ENCODE measurements around the gene SNX8.
A peak's percentile ranks its signal among the peaks of the same experiment; 100 is the strongest.
"Not testable (repeated sequence)": the region's sequence is repeated elsewhere in the genome, so short reads cannot be mapped to it uniquely, and the experiment has no call there.

SNX8 gene

GRCh38 chr7:2354186-2354938 lies 40.1 kb upstream of the SNX8 start, which contains the start of gene EIF3B:
TSS of gene EIF3B (plus strand) at chr7:2354827. CDS start at chr7:2354922, 95 bp downstream.
- Histone ChIP-seq H3K9me3 (ENCODE audit: control insufficient read depth, insufficient read depth, low read length) (no peaks in the 10 kb centered on the region), H3K27me3 (ENCODE audit: control insufficient read depth, insufficient read depth, low read length) (no peaks in the 10 kb centered on the region), H3K27ac (ENCODE audit: low read length) (no peak within 1 kb of the TSS), H3K4me1 (ENCODE audit: control insufficient read depth, insufficient read depth, low read length) (no peaks in the 10 kb centered on the region; the same call in 1 of the 2 replicates), H3K4me3 (ENCODE audit: low read length) (peak within 1 kb of the TSS; percentile 83), H3K36me3 (ENCODE audit: control insufficient read depth, insufficient read depth, low read length) (peaks cover 4% of the 10 kb centered on the region)
- WGBS (ENCODE audit: insufficient coverage, insufficient read length), result no CpG with 5 or more reads among the region's 55 CpGs
- peak; percentile 52 for DNase-seq (ENCODE audit: low read depth, low spot score)

GRCh38 chr7:2353936-2354185 lies 39.6 kb upstream of the SNX8 start:
- Histone ChIP-seq H3K36me3 (ENCODE audit: control insufficient read depth, insufficient read depth, low read length) (peaks cover 4% of the 10 kb centered on the region), H3K27me3 (ENCODE audit: control insufficient read depth, insufficient read depth, low read length) (no peaks in the 10 kb centered on the region), H3K4me3 (ENCODE audit: low read length) (peak overlapping the region; percentile 83; the same call in 1 of the 2 replicates), H3K27ac (ENCODE audit: low read length) (no peak overlapping the region), H3K4me1 (ENCODE audit: control insufficient read depth, insufficient read depth, low read length) (no peaks in the 10 kb centered on the region; the same call in 1 of the 2 replicates), H3K9me3 (ENCODE audit: control insufficient read depth, insufficient read depth, low read length) (no peaks in the 10 kb centered on the region)
- DNase-seq (ENCODE audit: low read depth, low spot score), result peak; percentile 54
- no CpG with 5 or more reads among the region's 26 CpGs for WGBS (ENCODE audit: insufficient coverage, insufficient read length)

DNA sequence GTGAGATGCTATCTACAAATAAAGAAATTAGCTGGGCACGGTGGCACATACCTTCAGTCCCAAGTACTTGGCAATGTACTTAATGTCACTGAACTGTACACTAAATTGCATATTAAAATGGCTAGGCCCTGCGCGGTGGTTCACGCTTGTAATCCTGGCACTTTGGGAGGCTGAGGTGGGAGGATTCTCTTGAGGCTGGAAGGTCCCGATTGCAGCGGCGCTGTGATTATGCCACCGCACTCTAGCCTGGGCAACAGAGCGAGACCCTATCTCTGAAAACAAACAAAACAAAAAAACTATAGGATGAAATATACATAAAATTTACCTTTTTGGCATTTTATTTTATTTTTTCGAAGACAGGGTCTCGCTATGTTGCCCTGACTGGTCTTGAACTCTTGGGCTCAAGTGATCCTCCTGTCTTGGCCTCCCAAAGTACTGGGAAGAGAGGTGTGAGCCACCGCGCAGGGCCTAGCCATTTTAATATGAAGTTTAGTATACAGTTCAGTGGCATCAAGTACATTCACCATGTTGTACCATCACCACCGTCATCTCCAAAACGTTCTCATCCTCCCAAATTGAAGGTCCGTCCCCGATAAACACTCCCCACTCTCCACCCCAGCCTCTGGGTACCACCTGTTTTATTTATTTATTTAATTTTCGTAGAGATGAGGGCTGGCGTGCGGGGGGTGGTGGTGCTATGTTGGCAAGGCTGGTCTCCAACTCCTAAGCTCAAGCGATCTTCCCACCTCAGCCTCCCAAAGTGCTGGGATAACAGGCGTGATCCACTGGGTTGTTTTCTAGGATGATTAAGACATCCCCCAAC lies 39.1 kb upstream of the SNX8 start:
- Histone ChIP-seq H3K4me3 (ENCODE audit: low read length) (peak overlapping the region; percentile 83; the same call in 1 of the 2 replicates), H3K9me3 (ENCODE audit: control insufficient read depth, insufficient read depth, low read length) (no peaks in the 10 kb centered on the region), H3K27ac (ENCODE audit: low read length) (no peak overlapping the region), H3K27me3 (ENCODE audit: control insufficient read depth, insufficient read depth, low read length) (no peaks in the 10 kb centered on the region), H3K4me1 (ENCODE audit: control insufficient read depth, insufficient read depth, low read length) (no peaks in the 10 kb centered on the region; the same call in 1 of the 2 replicates), H3K36me3 (ENCODE audit: control insufficient read depth, insufficient read depth, low read length) (peaks cover 4% of the 10 kb centered on the region)
- no peak for DNase-seq (ENCODE audit: low read depth, low spot score)
- no CpG with 5 or more reads among the region's 22 CpGs for WGBS (ENCODE audit: insufficient coverage, insufficient read length)

- no peak overlapping the region for H3K27ac ChIP-seq (ENCODE audit: low read length)
- H3K4me1 ChIP-seq (ENCODE audit: control insufficient read depth, insufficient read depth, low read length), result no peaks in the 10 kb centered on the region
- H3K36me3 ChIP-seq (ENCODE audit: control insufficient read depth, insufficient read depth, low read length), result no peaks in the 10 kb centered on the region
- no peaks in the 10 kb centered on the region for H3K27me3 ChIP-seq (ENCODE audit: control insufficient read depth, insufficient read depth, low read length)
- no CpG with 5 or more reads among the region's 12 CpGs for WGBS (ENCODE audit: insufficient coverage, insufficient read length)
- no peak overlapping the region for H3K4me3 ChIP-seq (ENCODE audit: low read length)
- DNase-seq (ENCODE audit: low read depth, low spot score), result no peak
- H3K9me3 ChIP-seq (ENCODE audit: control insufficient read depth, insufficient read depth, low read length), result no peaks in the 10 kb centered on the region
Observed at GRCh38 chr7:2350861-2351260, 36.6 kb upstream of the SNX8 start.

- WGBS (ENCODE audit: insufficient coverage, insufficient read length), result no CpG with 5 or more reads among the region's 9 CpGs
- H3K27ac ChIP-seq (ENCODE audit: low read length), result no peak overlapping the region
Observed at GRCh38 chr7:2350055-2350454, 35.8 kb upstream of the SNX8 start.

GRCh38 chr7:2347351-2348063 lies 33.3 kb upstream of the SNX8 start:
- H3K36me3 ChIP-seq (ENCODE audit: control insufficient read depth, insufficient read depth, low read length); H3K4me3 ChIP-seq (ENCODE audit: low read length); H3K9me3 ChIP-seq (ENCODE audit: control insufficient read depth, insufficient read depth, low read length); H3K4me1 ChIP-seq (ENCODE audit: control insufficient read depth, insufficient read depth, low read length); DNase-seq (ENCODE audit: low read depth, low spot score); H3K27me3 ChIP-seq (ENCODE audit: control insufficient read depth, insufficient read depth, low read length); H3K27ac ChIP-seq (ENCODE audit: low read length): not testable (repeated sequence)
- WGBS (ENCODE audit: insufficient coverage, insufficient read length), result no CpG with 5 or more reads among the region's 15 CpGs

More at GRCh38 chr7:2350055-2350454, 35.8 kb upstream of the SNX8 start:
- Histone ChIP-seq H3K27me3 (ENCODE audit: control insufficient read depth, insufficient read depth, low read length) (no peaks in the 10 kb centered on the region), H3K4me3 (ENCODE audit: low read length) (no peak overlapping the region), H3K9me3 (ENCODE audit: control insufficient read depth, insufficient read depth, low read length) (no peaks in the 10 kb centered on the region), H3K36me3 (ENCODE audit: control insufficient read depth, insufficient read depth, low read length) (no peaks in the 10 kb centered on the region), H3K4me1 (ENCODE audit: control insufficient read depth, insufficient read depth, low read length) (no peaks in the 10 kb centered on the region)
- DNase-seq (ENCODE audit: low read depth, low spot score), result no peak

GRCh38 chr7:2336626-2337299 lies 22.5 kb upstream of the SNX8 start:
- Histone ChIP-seq H3K36me3 (ENCODE audit: control insufficient read depth, insufficient read depth, low read length) (no peaks in the 10 kb centered on the region), H3K9me3 (ENCODE audit: control insufficient read depth, insufficient read depth, low read length) (no peaks in the 10 kb centered on the region), H3K4me3 (ENCODE audit: low read length) (no peak overlapping the region), H3K4me1 (ENCODE audit: control insufficient read depth, insufficient read depth, low read length) (no peaks in the 10 kb centered on the region), H3K27me3 (ENCODE audit: control insufficient read depth, insufficient read depth, low read length) (no peaks in the 10 kb centered on the region), H3K27ac (ENCODE audit: low read length) (no peak overlapping the region)
- no peak for DNase-seq (ENCODE audit: low read depth, low spot score)
- WGBS (ENCODE audit: insufficient coverage, insufficient read length), result no CpG with 5 or more reads among the region's 20 CpGs

DNA sequence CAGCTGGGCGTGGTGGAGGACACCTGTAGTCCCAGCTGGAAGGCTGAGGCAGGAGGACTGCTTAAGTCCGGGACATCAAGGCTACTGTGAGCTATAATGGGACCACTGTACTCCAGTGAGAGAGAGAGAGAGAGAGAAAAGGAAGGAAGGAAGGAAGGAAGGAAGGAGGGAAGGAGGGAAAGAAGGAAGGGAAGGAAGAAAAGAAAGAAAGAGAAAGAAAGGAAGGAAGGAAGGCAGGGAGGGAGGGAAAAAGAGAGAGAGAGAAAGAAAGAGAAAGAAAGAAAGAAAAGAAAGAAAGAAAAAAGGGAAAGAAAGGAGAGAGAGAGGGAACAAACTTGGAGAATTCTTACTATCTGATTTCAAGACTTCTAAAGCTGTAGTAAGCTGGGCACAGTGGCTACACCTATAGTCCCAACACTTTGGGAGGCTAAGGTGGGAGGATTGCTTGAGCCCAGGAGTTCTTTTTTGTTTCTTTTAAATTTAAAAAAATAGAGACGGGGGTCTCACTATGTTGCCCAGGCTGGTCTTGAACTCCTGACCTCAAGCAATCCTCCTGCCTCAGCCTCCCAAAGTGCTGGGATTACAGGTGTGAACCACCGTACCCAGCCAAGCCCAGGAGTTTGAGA lies 18.5 kb upstream of the SNX8 start:
- H3K4me1 ChIP-seq (ENCODE audit: control insufficient read depth, insufficient read depth, low read length); DNase-seq (ENCODE audit: low read depth, low spot score); H3K27me3 ChIP-seq (ENCODE audit: control insufficient read depth, insufficient read depth, low read length); H3K4me3 ChIP-seq (ENCODE audit: low read length); H3K27ac ChIP-seq (ENCODE audit: low read length); H3K36me3 ChIP-seq (ENCODE audit: control insufficient read depth, insufficient read depth, low read length); H3K9me3 ChIP-seq (ENCODE audit: control insufficient read depth, insufficient read depth, low read length): not testable (repeated sequence)
- WGBS (ENCODE audit: insufficient coverage, insufficient read length), result no CpG with 5 or more reads among the region's 4 CpGs

DNA sequence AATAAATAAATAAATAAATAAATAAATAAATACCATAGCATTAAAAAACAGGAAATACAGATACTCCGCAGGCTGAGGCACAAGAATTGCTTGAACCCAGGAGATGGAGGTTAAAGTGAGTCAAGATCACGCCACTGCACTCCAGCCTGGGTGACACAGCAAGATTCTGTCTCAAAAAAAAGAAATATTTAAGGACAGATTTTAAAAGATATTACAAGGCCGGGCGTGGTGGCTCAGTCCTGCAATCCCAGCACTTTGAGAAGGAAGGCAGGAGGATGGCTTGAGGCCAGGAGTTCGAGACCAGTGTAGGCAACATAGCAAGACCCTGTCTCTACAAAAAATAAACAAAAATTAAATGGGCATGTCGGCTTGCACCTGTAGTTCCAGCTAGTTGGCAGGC lies 17.5 kb upstream of the SNX8 start:
- no peak overlapping the region for H3K27ac ChIP-seq (ENCODE audit: low read length)
- no peaks in the 10 kb centered on the region for H3K36me3 ChIP-seq (ENCODE audit: control insufficient read depth, insufficient read depth, low read length)
- WGBS (ENCODE audit: insufficient coverage, insufficient read length), result no CpG with 5 or more reads among the region's 6 CpGs
- H3K4me3 ChIP-seq (ENCODE audit: low read length), result no peak overlapping the region
- no peaks in the 10 kb centered on the region for H3K4me1 ChIP-seq (ENCODE audit: control insufficient read depth, insufficient read depth, low read length)
- no peak for DNase-seq (ENCODE audit: low read depth, low spot score)
- H3K27me3 ChIP-seq (ENCODE audit: control insufficient read depth, insufficient read depth, low read length), result no peaks in the 10 kb centered on the region
- H3K9me3 ChIP-seq (ENCODE audit: control insufficient read depth, insufficient read depth, low read length), result no peaks in the 10 kb centered on the region

- Histone ChIP-seq H3K4me3 (ENCODE audit: low read length) (no peak overlapping the region), H3K27me3 (ENCODE audit: control insufficient read depth, insufficient read depth, low read length) (no peaks in the 10 kb centered on the region), H3K9me3 (ENCODE audit: control insufficient read depth, insufficient read depth, low read length) (no peaks in the 10 kb centered on the region), H3K27ac (ENCODE audit: low read length) (no peak overlapping the region), H3K36me3 (ENCODE audit: control insufficient read depth, insufficient read depth, low read length) (no peaks in the 10 kb centered on the region), H3K4me1 (ENCODE audit: control insufficient read depth, insufficient read depth, low read length) (no peaks in the 10 kb centered on the region)
- no peak for DNase-seq (ENCODE audit: low read depth, low spot score)
- WGBS (ENCODE audit: insufficient coverage, insufficient read length), result no CpG with 5 or more reads among the region's 2 CpGs
Observed at GRCh38 chr7:2330493-2330892, 16.3 kb upstream of the SNX8 start.
